ENCODE results near the gene EXO1.

- no peak for TF ChIP-seq EGR1 (IDR thresholded peaks at IDR 0.05)
- TF ChIP-seq TAF1 (IDR thresholded peaks at IDR 0.05; ENCODE audit: low read depth) = no peak
- no peak for TF ChIP-seq EP300 (IDR thresholded peaks at IDR 0.05; ENCODE audit: borderline replicate concordance)
- TF ChIP-seq CREB1 (IDR thresholded peaks at IDR 0.05; ENCODE audit: low read depth) = no peak
- no peak for TF ChIP-seq TEAD4 (IDR thresholded peaks at IDR 0.05)
- no peak for TF ChIP-seq TCF12 (IDR thresholded peaks at IDR 0.05; ENCODE audit: low read depth)
- no peak for TF ChIP-seq ZBTB7A (IDR thresholded peaks at IDR 0.05; ENCODE audit: low read depth)
- no peak for TF ChIP-seq RAD21 (IDR thresholded peaks at IDR 0.05; ENCODE audit: low read depth)
- TF ChIP-seq REST (IDR thresholded peaks at IDR 0.05; ENCODE audit: low read depth) = no peak
- TF ChIP-seq YY1 (IDR thresholded peaks at IDR 0.05; ENCODE audit: low read depth) = no peak
- no peak for TF ChIP-seq MAX (IDR thresholded peaks at IDR 0.05)
- no peak for TF ChIP-seq CEBPB (IDR thresholded peaks at IDR 0.05)
- no peak for TF ChIP-seq NFIC (IDR thresholded peaks at IDR 0.05)
These were observed 70.9 kb downstream of the EXO1 start for GRCh38 chr1:241918879-241919278.

All from Ishikawa (cell line).